ENCODE measurements around the gene HAUS7. TPM values are rescaled to one million over a fixed set of nuclear protein-coding genes. Genes with fewer than 3 reads are reported as not detected.

The HAUS7 gene
- total and polyA plus RNA-seq, 2 experiments from 2014 or later: 19.8 to 22.6 TPM

DNA sequence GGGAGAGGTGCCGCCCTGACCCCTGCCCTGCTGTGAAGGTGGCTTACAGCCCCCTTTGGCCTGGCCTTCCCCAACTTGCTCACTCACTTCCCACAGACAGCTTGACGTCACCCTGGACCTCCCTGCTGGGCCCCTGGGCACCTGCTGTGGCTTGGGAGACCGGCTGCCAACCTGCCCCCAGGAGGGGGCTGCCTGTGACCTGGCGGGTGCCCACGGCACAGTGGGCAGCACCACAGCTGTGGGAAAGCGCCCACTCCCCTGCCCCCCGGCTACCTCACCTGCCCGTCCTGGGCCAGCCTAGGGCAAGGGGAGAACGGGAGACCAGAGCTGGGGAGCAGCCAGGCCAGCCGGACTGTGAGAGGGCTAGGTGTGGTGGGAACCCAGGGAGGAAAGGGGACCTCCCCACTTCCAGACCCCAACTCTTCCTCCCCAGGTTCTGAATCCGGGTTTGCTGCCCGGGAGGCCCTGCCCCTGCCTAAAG, 61.5 kb downstream of the HAUS7 start:
- Histone ChIP-seq H3K27me3 (peaks cover 19% of the 10 kb centered on the region), H3K4me3 (no peak overlapping the region), H3K9me3 (ENCODE audit: low read depth) (no peaks in the 10 kb centered on the region), H3K4me1 (ENCODE audit: low read depth) (no peaks in the 10 kb centered on the region), H3K27ac (no peak overlapping the region), H3K36me3 (no peaks in the 10 kb centered on the region)
- DNase-seq (ENCODE audit: low read depth in 1 of 2, low spot score in 1 of 2): no peak
- TF ChIP-seq, protein P1, sequence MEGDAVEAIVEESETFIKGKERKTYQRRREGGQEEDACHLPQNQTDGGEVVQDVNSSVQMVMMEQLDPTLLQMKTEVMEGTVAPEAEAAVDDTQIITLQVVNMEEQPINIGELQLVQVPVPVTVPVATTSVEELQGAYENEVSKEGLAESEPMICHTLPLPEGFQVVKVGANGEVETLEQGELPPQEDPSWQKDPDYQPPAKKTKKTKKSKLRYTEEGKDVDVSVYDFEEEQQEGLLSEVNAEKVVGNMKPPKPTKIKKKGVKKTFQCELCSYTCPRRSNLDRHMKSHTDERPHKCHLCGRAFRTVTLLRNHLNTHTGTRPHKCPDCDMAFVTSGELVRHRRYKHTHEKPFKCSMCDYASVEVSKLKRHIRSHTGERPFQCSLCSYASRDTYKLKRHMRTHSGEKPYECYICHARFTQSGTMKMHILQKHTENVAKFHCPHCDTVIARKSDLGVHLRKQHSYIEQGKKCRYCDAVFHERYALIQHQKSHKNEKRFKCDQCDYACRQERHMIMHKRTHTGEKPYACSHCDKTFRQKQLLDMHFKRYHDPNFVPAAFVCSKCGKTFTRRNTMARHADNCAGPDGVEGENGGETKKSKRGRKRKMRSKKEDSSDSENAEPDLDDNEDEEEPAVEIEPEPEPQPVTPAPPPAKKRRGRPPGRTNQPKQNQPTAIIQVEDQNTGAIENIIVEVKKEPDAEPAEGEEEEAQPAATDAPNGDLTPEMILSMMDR (IDR thresholded peaks at IDR 0.05; ENCODE audit: low read depth, low read length): no peak

DNA sequence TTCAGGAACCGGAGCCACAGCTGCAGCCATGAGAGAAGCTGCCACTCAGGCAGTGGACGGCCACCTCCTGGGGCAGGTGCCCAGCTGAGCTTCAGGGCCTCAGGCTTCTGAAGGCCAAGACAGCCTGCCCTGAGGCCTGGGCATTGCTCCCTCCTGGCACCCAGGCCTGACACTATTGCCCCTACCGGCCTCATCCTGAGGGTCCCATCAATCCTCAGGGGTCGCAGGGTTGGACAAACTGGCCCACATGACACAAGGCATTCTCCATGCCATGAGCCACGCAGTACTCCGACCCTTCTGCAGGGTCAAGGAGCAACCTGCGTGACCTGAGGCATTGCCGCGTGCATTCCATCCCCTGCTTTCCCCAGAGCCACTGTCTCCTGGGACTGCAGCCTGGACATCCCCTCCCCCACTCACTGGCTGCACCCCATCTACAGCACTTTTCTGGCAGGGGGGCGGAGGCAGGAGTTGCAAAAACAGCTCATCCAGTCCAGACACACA, 62.1 kb downstream of the HAUS7 start:
- TF ChIP-seq, protein P1 (IDR thresholded peaks at IDR 0.05; ENCODE audit: low read depth, low read length): no peak
- H3K4me1 ChIP-seq (ENCODE audit: low read depth): no peaks in the 10 kb centered on the region

DNA sequence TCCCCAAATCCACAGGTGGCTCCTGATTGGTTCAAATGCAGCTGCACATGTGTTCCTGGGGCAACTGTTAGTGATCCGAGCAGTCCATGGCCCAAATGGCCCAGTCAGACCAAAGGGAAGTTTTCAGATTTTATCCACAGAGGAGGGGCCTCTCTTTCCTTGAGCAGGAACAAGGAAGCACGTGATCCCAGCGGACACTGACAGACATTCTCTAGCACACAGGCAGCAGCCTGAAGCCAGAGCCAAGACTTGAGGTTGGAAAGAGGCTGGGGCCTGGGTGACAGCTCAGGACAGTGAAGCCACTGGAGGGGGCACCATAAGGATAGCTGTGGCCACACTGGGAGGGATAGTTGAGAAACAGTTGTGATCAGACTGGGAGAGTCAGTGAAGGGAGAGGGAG, 62.6 kb downstream of the HAUS7 start:
- Histone ChIP-seq H3K36me3 (no peaks in the 10 kb centered on the region), H3K27me3 (peaks cover 19% of the 10 kb centered on the region), H3K9me3 (ENCODE audit: low read depth) (no peaks in the 10 kb centered on the region), H3K27ac (no peak overlapping the region), H3K4me1 (ENCODE audit: low read depth) (no peaks in the 10 kb centered on the region), H3K4me3 (no peak overlapping the region)
- no peak for DNase-seq (ENCODE audit: low read depth in 1 of 2, low spot score in 1 of 2)
- TF ChIP-seq, protein P1 (IDR thresholded peaks at IDR 0.05; ENCODE audit: low read depth, low read length): no peak

More for the DNA sequence above, 62.1 kb downstream of the HAUS7 start:
- Histone ChIP-seq H3K4me3 (no peak overlapping the region), H3K27ac (no peak overlapping the region), H3K36me3 (no peaks in the 10 kb centered on the region), H3K9me3 (ENCODE audit: low read depth) (no peaks in the 10 kb centered on the region), H3K27me3 (peaks cover 19% of the 10 kb centered on the region)
- DNase-seq (ENCODE audit: low read depth in 1 of 2, low spot score in 1 of 2): no peak

DNA sequence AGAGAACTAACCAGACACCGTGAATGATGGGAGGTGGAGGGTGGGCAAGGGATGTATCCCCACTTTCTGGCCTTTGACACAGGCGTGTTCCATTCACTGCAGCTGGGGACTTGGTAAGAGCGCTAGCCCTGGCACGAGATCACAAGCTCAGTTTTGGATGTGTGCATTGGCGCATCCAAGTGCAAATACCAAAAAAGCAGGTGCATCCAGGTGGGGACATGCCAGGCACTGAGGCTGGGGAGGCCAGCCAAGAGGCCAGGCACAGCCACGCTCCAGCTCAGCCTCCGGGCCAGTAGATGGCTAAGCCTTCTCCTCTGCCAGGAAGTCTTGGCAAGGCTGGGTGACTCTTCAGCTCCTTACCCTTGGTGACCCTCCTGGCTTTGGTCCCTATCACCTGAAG, 63.5 kb downstream of the HAUS7 start:
- DNase-seq (ENCODE audit: low read depth in 1 of 2, low spot score in 1 of 2): no peak
- H3K4me1 ChIP-seq (ENCODE audit: low read depth): no peaks in the 10 kb centered on the region
- no peaks in the 10 kb centered on the region for H3K9me3 ChIP-seq (ENCODE audit: low read depth)
- H3K27ac ChIP-seq: no peak overlapping the region
- no peak overlapping the region for H3K4me3 ChIP-seq
- no peaks in the 10 kb centered on the region for H3K36me3 ChIP-seq
- TF ChIP-seq, protein P1 (IDR thresholded peaks at IDR 0.05; ENCODE audit: low read depth, low read length): no peak
- peaks cover 12% of the 10 kb centered on the region for H3K27me3 ChIP-seq

DNA sequence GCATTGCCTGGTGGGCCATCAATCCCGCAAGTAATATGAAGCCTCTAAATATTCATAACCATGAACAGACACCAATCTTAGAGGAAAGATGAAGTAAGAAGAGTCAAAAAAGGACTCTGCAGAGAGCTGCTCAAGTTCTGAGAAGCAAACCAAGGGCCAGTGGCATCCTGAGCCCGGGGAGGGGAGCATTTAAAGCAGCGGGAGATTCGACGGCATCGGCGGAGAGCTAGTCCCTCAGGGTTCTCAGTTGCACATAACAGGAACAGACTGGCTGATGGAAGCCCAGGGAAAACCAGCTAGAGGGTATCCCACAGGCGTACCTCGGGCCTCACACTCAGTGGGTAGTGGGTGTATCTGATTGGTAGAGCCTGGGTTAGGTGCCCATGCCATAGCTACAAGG, 64.4 kb downstream of the HAUS7 start:
- Histone ChIP-seq H3K36me3 (no peaks in the 10 kb centered on the region), H3K27me3 (peaks cover 3% of the 10 kb centered on the region), H3K27ac (no peak overlapping the region), H3K4me1 (ENCODE audit: low read depth) (no peaks in the 10 kb centered on the region), H3K9me3 (ENCODE audit: low read depth) (no peaks in the 10 kb centered on the region), H3K4me3 (no peak overlapping the region)
- no peak for DNase-seq (ENCODE audit: low read depth in 1 of 2, low spot score in 1 of 2)
- TF ChIP-seq, protein P1 (IDR thresholded peaks at IDR 0.05; ENCODE audit: low read depth, low read length): no peak
